Activated CD8-positive, alpha-beta memory T cell treated with anti-CD3 and anti-CD28 coated beads, Interleukin-2, amount 50 U/mL, for 1 hour (primary cell): ENCODE measurements around the gene TRPV4.

ENCODE experiments used
- DNase-seq: peaks from one replicate; pipeline ENCODE4 v3.0.0-alpha.2; 2020; ENCODE audit errors: extremely low read depth

The TRPV4 gene

GRCh38 chr12:109828754-109829511 is 4.3 kb downstream of the TRPV4 start:
- no peak for DNase-seq

DNA sequence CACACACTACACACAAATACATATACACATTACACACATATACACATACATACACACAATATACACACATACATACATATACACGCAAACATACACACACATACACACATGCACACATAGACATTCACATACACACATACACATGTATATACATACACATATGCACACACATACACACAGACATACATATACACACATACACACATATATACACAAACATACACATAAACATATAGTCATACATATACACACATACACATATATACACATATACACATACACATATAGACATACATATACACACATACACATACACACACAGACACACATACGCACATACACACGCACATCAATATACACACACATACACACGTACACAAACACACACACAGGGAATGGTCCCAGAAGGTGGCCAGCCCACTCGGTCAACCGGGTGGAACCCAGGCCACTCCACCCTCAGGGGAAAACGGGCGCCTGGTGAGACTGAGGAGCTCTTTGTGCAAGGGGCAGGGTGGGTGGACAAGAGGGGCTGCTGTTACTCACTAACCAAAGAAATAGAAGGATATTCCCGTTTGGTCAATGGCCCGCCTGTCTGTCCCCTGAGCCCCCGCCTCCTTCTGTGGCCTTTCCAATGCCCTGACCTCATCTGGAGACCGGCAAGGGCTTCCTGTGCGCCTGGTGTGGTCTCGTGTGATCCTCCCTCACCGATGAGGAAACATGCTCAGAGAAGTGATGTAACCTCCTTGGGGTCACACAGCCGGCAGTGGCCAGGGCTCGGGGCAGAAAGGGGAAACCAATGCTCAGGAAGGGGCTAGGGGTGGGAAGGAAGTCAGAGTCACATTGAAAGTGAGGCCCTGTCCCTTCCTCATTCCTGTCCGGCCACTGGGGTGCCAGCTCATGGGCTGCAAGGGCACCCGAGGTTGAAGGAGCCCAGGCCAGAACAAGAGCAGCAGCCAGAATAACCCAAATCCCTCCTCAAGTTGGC is 5.3 kb downstream of the TRPV4 start:
- DNase-seq: no peak

GRCh38 chr12:109827080-109827479 is 6.1 kb downstream of the TRPV4 start:
- no peak for DNase-seq

- DNase-seq: no peak
These were observed 8.5 kb downstream of the TRPV4 start for GRCh38 chr12:109824731-109825130.

GRCh38 chr12:109822951-109823411 is 10.2 kb downstream of the TRPV4 start:
- DNase-seq: no peak

GRCh38 chr12:109822416-109822815 is 10.8 kb downstream of the TRPV4 start:
- no peak for DNase-seq

DNA sequence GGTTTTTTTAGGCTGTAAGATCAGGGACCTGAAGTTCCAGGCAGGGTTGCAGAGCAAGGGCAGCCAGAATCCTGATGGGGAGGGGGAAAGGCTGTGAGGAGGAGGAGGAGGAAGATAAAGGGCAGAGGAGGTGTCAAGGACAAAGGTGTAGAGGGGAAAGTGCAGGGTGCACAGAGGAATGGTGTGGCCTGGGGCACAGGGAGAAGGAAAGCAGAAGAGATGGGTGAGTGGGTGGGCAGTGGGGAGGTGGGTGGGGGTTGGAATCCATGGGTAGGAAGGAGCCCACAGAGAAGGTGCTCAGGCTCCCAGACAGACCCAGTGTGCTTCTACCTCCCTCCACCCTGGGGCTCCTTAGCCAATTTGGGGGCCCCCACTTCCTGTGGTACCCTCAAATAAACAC is 11.2 kb downstream of the TRPV4 start:
- DNase-seq: no peak

DNA sequence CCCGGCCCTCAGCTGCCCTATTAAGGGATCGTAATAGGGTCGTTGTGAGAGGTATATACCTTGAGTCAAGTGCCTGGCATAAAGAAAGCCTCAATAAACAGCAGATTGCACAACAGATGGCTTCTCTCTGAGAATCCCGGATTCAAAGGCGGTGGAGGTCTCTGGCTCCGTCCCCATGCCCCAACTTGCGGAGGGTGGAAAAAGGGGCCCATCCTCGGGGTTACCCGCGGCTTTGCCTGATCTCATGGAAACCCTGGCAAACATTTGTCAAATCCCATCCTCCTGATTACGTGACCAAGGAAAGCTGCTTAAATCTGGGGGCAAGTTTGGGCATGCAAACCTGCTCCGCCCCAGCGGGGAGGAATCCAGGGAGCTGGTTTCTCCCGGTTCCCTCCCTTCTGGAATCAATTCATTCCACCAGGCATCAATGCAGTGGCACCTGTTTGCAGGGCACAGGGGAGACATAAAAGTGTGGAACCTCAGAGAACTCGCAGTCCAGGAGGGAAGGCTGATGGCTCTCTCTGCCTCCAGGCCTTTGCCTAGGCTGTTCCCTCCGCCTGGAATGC is 12.3 kb downstream of the TRPV4 start:
- DNase-seq: no peak

DNA sequence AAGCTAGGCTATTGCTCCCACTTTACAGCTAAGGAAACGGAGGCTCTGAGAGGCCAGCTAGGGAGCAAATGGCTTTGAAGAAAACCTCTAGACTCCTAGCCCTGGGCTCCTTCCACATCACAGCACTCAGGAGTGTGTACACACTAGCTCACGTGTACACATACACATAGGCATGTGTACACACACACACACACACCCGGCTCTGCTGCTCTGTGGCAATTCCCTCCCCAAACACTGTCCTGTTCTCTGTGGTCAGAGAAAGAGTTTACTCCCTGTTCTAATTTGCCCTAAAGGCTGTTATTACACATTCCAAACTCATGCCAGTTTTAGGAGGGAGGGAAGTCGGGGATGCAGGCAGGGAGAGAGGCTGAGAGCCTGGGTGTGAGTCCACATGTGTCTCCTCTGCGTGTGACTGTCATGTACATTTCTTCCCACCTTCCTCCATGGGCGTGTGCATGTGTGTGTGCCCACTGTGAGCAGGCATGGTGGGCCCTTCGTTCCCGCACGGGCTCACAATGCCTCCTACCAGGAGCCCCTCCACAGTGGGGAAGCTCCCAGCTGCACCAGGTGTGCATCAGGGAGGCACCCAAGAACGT is 14.2 kb downstream of the TRPV4 start:
- DNase-seq: no peak

DNA sequence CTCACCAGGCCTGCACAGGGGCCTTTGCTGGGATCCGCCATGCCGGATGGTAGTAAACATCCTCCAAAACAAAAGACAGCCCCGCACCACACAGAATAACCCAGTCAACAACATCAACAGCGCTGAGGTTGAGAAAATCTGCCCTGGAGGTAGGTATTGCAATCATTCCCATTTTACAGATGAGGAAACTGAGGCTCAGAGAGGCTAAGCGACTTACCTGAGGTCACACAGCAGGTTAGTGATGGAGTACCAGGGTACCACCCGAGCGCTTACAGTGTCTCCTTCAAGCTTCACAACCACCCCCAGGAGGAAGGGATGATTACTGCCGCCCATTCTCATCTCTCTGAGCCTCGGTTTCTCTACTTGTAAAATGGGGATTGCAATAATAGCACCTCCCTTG is 14.9 kb downstream of the TRPV4 start:
- no peak for DNase-seq

DNA sequence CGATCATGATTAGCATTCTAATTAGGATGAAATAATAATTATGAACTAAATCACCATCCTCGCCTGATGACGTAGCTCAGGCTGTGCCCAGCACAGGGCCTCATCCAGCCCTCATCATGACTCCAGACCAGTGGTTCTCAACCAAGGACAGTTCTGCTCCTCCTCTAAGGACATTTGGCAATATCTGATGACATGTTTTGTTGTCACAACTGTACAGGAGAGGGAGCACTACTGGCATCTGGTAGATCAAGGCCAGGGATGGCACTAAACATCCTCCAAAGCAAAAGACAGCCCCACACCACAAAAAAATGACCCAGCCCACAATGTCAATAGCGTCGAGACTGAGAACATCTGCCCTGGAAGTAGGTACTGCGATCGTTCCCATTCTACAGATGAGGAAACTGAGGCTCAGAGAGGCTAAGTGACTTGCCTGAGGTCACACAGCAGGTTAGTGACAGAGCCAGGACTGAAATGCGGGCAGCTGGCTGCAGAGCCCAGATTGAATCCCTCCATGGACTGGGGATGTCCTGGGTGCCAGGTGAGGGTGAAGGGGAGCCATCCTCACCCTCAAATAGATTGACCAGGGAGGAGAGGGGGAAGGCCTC is 15.5 kb downstream of the TRPV4 start:
- DNase-seq: no peak

- DNase-seq: no peak
These were observed 16.3 kb downstream of the TRPV4 start for GRCh38 chr12:109816870-109817269.

DNA sequence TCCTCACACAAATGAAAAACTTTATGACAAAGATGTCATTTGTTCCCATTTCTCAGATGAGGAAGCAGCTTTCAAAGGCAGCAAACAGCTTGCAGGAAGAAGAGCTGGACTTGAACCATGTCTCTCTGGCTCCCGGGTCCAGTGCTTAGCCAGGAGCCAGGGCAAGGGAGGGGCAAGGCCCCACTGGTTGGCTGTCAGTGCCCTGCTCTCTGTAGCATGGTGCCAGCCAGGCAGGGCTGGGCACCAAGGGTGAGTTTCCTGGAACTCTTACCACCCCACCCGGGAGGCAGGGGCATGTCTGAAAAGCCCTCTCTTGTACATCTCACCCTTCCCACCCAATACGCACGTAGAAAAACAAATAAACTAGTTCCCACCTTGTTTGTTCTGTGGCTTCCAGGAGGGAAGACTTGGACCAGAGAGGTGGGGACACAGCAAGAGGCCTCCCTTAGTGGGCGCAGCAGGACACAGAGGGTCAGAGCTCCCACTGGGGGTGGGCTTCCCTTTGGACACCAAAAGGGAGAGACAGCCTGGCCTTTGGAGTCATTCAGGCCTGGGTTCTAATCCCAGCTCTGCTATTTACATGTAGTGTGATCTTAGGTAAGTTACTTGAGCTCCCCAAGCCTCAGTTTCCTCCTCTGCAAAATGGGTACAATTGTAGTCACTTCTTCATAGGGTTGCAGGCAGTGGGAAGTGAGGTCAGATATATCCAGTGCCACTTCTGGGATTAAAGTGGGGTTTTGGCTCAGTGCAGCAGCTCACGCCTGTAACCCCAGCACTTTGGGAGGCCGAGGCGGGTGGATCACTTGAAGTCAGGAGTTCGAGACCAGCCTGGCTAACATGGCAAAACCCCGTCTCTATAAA is 17.2 kb downstream of the TRPV4 start:
- no peak for DNase-seq

GRCh38 chr12:109815225-109815624 is 18.0 kb downstream of the TRPV4 start:
- DNase-seq: no peak

DNA sequence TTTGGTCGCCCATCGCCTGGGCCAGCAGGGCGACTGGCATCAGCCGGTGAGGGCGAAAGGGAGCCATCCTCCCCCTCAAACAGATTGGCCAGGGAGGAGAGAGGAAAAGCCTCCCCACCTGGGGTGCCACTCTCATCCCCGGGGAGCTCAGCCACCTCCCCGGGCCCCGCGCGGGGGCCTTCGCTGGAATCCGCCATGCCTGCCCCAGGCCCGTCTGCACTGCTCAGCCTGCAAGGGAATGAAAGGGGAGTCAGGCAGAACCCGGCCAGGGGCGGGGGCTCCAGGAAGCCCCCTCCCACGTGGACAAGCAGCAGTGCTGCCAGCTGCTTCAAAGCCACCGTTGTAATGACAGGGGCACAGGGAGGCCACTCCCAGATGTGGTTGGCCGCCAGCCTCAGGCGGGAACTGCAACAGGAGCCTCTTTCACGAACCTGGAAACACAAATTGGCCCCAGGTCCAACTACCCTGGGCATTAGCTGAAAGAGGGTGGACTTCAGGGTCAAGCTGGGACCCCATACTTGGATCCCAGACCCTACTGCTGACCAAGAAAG is 18.5 kb downstream of the TRPV4 start:
- no peak for DNase-seq

- no peak for DNase-seq
These were observed 19.3 kb downstream of the TRPV4 start for GRCh38 chr12:109813810-109814416.

GRCh38 chr12:109811624-109811995 is 21.6 kb downstream of the TRPV4 start:
- DNase-seq: no peak

DNA sequence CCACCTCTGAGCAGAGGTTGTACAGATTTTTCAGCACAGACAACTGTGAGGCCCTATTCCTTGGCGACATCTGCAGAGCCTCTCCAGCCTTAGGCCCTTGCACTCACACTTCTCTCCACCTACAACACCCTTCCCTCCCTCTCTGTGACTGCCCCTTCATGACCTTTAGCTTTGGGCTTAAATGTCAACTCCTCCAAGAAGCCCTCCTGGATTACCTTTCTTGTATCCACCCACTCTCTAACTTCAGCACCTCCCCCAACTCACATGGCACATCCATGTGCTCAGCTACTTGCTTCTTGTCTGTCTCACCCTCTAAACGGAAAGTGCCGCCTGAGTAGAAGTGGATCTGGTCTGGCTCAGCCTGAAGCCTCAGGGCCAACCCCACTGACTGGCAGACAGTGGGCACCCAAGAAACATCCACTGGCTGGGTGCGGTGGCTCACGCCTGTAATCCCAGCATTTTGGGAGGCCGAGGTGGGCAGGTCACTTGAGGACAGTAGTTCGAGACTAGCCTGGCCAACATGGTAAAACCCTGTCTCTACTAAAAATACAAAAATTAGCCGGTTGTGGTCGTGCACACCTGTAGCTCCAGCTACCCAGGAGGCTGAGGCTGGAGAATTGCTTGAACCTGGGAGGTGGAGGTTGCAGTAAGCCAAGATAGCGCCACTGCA is 22.1 kb downstream of the TRPV4 start:
- no peak for DNase-seq

- DNase-seq: no peak
These were observed 24.1 kb downstream of the TRPV4 start for GRCh38 chr12:109808876-109809646.
